Measurements from ENCODE around the gene NGDN.

The NGDN gene

DNA sequence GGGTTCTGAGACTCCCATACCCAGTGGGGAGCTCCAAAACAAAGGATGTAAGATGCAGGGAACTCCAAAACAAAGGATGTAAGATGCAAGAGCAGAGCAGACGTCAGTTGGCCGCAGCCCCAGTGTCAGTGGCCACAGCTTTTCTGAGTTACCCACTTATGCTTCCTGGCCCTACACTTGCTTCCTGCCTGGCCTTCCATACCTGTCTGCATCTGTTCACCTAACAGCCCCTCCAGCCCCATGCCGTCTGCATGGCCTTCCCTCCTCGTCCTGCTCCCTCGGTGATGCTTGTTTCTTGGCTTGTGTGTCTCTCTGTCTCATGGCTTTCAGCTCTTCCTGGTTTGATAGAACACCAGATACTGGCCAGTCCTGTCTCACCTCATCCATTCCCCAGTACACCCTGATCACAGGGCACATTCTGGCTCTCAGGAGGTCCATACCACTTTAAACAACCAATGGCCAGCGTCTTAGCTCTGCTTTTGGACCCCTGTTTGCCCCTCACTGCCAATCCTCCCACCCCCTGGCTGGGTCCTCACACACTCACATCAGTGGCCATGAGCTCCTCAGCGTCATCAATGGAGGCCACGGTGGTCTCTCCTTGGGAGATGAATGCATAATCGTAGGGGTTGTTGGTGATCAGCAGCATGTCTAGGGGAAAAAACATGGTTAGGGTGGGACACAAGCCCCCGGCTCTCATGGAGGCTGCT is 39.3 kb upstream of the NGDN start:
- DNase-seq = no peak
- no peak overlapping the region for H3K27ac ChIP-seq (ENCODE audit: insufficient read depth in 1 of 2, low read depth in 1 of 2, low read length in 2 of 2, poor library complexity in 1 of 2, severe bottlenecking in 2 of 2)
- H3K4me1 ChIP-seq (ENCODE audit: control extremely low read depth in 1 of 4, control insufficient read depth in 4 of 4, insufficient read depth in 4 of 4, low read length in 3 of 4) = no peaks in the 10 kb centered on the region
- WGBS (ENCODE audit: insufficient coverage) = 91% methylated on average over 10 of the region's 10 CpGs
- H3K9me3 ChIP-seq (ENCODE audit: control extremely low read depth in 1 of 5, control insufficient read depth in 4 of 5, insufficient read depth in 2 of 5, low read depth in 1 of 5, low read length in 4 of 5) = no peaks in the 10 kb centered on the region
- H3K4me3 ChIP-seq (ENCODE audit: control insufficient read depth in 1 of 7, extremely low read depth in 1 of 7, insufficient read depth in 4 of 7, low read depth in 2 of 7, low read length in 6 of 7) = no peak overlapping the region
- POLR2A ChIA-PET = no interaction called here
- no peaks in the 10 kb centered on the region for H3K36me3 ChIP-seq (ENCODE audit: control insufficient read depth in 4 of 4, insufficient read depth in 4 of 4, low read length in 3 of 4)
- CTCF ChIA-PET = no interaction called here
- peaks cover 0 to 5% (median 0%) of the 10 kb centered on the region in 5 experiments for H3K27me3 ChIP-seq (replicated peaks in 2 of 5; ENCODE audit: control insufficient read depth in 4 of 5, insufficient read depth in 5 of 5, low read length in 4 of 5)

DNA sequence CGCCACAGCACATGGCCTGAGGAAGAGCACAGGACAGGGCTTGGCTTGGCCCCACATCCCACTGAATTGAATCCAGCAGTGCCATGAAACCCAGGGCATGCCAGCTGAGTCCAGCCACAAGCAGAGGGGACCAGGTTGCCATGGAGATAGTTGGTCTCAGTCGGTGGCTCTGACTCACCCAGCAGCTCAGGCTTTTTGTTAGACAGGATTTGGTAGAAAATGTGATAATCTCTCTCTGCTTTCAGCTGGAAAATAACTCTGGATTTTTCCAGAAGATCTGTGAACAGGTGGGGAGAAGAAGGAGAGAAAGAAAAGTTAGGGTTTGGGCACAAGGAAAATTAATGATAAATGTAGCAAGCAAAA is 38.8 kb upstream of the NGDN start:
- peak in 2 of 3 donors; percentile 44 for DNase-seq
- no peak overlapping the region for H3K4me3 ChIP-seq (ENCODE audit: control insufficient read depth in 1 of 7, extremely low read depth in 1 of 7, insufficient read depth in 4 of 7, low read depth in 2 of 7, low read length in 6 of 7)
- H3K27ac ChIP-seq (ENCODE audit: insufficient read depth in 1 of 2, low read depth in 1 of 2, low read length in 2 of 2, poor library complexity in 1 of 2, severe bottlenecking in 2 of 2) = no peak overlapping the region
- POLR2A ChIA-PET = no interaction called here
- 63% methylated on average over 2 of the region's 2 CpGs for WGBS (ENCODE audit: insufficient coverage)
- no peaks in the 10 kb centered on the region for H3K36me3 ChIP-seq (ENCODE audit: control insufficient read depth in 4 of 4, insufficient read depth in 4 of 4, low read length in 3 of 4)
- H3K4me1 ChIP-seq (ENCODE audit: control extremely low read depth in 1 of 4, control insufficient read depth in 4 of 4, insufficient read depth in 4 of 4, low read length in 3 of 4) = no peaks in the 10 kb centered on the region
- no peaks in the 10 kb centered on the region for H3K9me3 ChIP-seq (ENCODE audit: control extremely low read depth in 1 of 5, control insufficient read depth in 4 of 5, insufficient read depth in 2 of 5, low read depth in 1 of 5, low read length in 4 of 5)
- peaks cover 0 to 5% (median 0%) of the 10 kb centered on the region in 5 experiments for H3K27me3 ChIP-seq (replicated peaks in 2 of 5; ENCODE audit: control insufficient read depth in 4 of 5, insufficient read depth in 5 of 5, low read length in 4 of 5)
- CTCF ChIA-PET = no interaction called here

DNA sequence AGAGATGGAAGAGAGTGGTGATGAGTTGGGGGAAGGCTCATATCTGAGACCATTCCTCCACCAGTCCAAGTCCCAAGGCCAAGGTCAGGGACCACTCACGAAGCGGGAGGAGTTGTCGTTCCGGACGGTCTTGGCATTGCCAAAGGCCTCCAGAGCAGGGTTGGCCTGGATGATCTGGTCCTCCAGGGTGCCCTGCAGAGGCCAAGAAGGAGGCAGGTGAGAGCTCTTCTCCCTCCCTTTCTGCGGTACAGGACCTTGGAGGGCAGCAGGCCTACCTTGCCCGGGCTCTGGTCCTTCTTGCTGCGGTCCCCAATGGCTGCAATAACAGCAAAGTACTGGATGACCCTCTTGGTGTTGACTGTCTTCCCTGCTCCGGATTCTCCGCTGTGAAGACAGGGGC is 38.0 kb upstream of the NGDN start:
- Histone ChIP-seq H3K4me3 (ENCODE audit: control insufficient read depth in 1 of 7, extremely low read depth in 1 of 7, insufficient read depth in 4 of 7, low read depth in 2 of 7, low read length in 6 of 7) (no peak overlapping the region), H3K4me1 (ENCODE audit: control extremely low read depth in 1 of 4, control insufficient read depth in 4 of 4, insufficient read depth in 4 of 4, low read length in 3 of 4) (no peaks in the 10 kb centered on the region), H3K36me3 (ENCODE audit: control insufficient read depth in 4 of 4, insufficient read depth in 4 of 4, low read length in 3 of 4) (no peaks in the 10 kb centered on the region), H3K9me3 (ENCODE audit: control extremely low read depth in 1 of 5, control insufficient read depth in 4 of 5, insufficient read depth in 2 of 5, low read depth in 1 of 5, low read length in 4 of 5) (no peaks in the 10 kb centered on the region), H3K27ac (ENCODE audit: insufficient read depth in 1 of 2, low read depth in 1 of 2, low read length in 2 of 2, poor library complexity in 1 of 2, severe bottlenecking in 2 of 2) (no peak overlapping the region), H3K27me3 (replicated peaks in 2 of 5; ENCODE audit: control insufficient read depth in 4 of 5, insufficient read depth in 5 of 5, low read length in 4 of 5) (peaks cover 0 to 5% (median 0%) of the 10 kb centered on the region in 5 experiments)
- WGBS (ENCODE audit: insufficient coverage) = 94% methylated on average over 9 of the region's 10 CpGs
- DNase-seq = no peak
- POLR2A ChIA-PET = no interaction called here
- CTCF ChIA-PET = no interaction called here

DNA sequence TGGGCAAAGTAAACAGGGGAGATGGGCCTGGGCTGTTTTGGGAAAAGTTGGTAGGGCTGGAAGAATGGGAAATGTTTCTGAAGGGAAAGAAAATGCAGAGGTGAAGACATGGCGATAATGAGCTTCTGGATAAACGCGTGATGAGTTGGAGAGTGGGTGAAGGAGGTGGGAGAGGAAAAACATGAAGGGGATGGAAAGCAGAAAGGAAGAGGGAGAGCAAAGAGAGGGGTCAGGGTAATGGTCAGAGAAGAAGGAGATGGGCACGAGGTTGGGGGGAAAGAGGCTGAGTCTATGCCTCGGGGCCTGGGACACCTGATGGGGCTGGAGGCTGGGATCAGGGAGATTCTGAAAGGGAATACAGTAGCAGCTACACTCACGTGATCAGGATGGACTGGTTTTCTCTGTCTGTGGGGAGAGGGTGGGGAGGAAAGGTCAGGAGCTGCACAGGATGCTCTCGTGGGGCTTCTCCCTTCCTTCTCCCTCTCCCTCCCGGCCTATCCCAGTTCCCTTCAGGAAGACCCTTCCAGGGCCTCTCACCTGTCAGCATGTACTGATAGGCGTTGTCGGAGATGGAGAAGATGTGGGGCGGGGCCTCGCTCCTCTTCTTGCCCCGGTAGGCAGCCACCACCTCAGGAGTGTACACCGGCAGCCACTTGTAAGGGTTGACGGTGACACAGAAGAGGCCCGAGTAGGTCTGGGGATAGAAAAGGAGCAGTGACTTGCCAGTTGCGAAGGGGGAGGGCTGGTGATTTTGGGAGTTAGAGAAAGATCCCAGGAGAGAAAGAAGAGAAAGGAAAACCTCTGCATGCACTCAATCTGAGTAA is 37.2 kb upstream of the NGDN start:
- Histone ChIP-seq H3K27ac (ENCODE audit: insufficient read depth in 1 of 2, low read depth in 1 of 2, low read length in 2 of 2, poor library complexity in 1 of 2, severe bottlenecking in 2 of 2) (no peak overlapping the region), H3K4me1 (ENCODE audit: control extremely low read depth in 1 of 4, control insufficient read depth in 4 of 4, insufficient read depth in 4 of 4, low read length in 3 of 4) (no peaks in the 10 kb centered on the region), H3K36me3 (ENCODE audit: control insufficient read depth in 4 of 4, insufficient read depth in 4 of 4, low read length in 3 of 4) (no peaks in the 10 kb centered on the region), H3K4me3 (ENCODE audit: control insufficient read depth in 1 of 7, extremely low read depth in 1 of 7, insufficient read depth in 4 of 7, low read depth in 2 of 7, low read length in 6 of 7) (no peak overlapping the region), H3K27me3 (replicated peaks in 2 of 5; ENCODE audit: control insufficient read depth in 4 of 5, insufficient read depth in 5 of 5, low read length in 4 of 5) (peaks cover 0 to 5% (median 0%) of the 10 kb centered on the region in 5 experiments), H3K9me3 (ENCODE audit: control extremely low read depth in 1 of 5, control insufficient read depth in 4 of 5, insufficient read depth in 2 of 5, low read depth in 1 of 5, low read length in 4 of 5) (no peaks in the 10 kb centered on the region)
- DNase-seq = no peak
- POLR2A ChIA-PET = no interaction called here
- CTCF ChIA-PET = no interaction called here
- WGBS (ENCODE audit: insufficient coverage) = 97% methylated on average over 7 of the region's 17 CpGs

DNA sequence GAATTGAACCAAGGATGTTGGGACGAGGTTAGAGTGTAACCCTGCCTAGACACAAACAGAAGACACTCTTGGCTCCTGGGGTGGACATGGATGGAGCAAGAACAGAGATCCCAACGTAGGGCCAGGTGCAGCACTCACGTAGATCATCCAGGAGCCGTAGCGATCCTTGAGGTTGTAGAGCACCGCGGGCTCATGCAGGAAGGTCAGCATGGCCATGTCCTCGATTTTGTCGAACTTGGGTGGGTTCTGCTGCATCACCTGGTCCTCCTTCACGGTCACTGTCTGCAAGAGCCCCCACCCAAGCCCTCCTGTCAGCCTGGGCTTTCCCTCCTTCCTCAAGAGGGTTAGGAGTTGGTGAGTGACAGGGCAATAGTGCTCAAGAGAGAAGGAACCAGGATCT is 36.6 kb upstream of the NGDN start:
- H3K27me3 ChIP-seq (replicated peaks in 2 of 5; ENCODE audit: control insufficient read depth in 4 of 5, insufficient read depth in 5 of 5, low read length in 4 of 5) = peaks cover 0 to 5% (median 0%) of the 10 kb centered on the region in 5 experiments
- 92% methylated on average over 9 of the region's 10 CpGs for WGBS (ENCODE audit: insufficient coverage)
- H3K4me3 ChIP-seq (ENCODE audit: control insufficient read depth in 1 of 7, extremely low read depth in 1 of 7, insufficient read depth in 4 of 7, low read depth in 2 of 7, low read length in 6 of 7) = no peak overlapping the region
- no peaks in the 10 kb centered on the region for H3K4me1 ChIP-seq (ENCODE audit: control extremely low read depth in 1 of 4, control insufficient read depth in 4 of 4, insufficient read depth in 4 of 4, low read length in 3 of 4)
- DNase-seq = no peak
- ChIA-PET POLR2A (no interaction called here), CTCF (no interaction called here)
- H3K9me3 ChIP-seq (ENCODE audit: control extremely low read depth in 1 of 5, control insufficient read depth in 4 of 5, insufficient read depth in 2 of 5, low read depth in 1 of 5, low read length in 4 of 5) = no peaks in the 10 kb centered on the region
- H3K36me3 ChIP-seq (ENCODE audit: control insufficient read depth in 4 of 4, insufficient read depth in 4 of 4, low read length in 3 of 4) = no peaks in the 10 kb centered on the region
- no peak overlapping the region for H3K27ac ChIP-seq (ENCODE audit: insufficient read depth in 1 of 2, low read depth in 1 of 2, low read length in 2 of 2, poor library complexity in 1 of 2, severe bottlenecking in 2 of 2)

DNA sequence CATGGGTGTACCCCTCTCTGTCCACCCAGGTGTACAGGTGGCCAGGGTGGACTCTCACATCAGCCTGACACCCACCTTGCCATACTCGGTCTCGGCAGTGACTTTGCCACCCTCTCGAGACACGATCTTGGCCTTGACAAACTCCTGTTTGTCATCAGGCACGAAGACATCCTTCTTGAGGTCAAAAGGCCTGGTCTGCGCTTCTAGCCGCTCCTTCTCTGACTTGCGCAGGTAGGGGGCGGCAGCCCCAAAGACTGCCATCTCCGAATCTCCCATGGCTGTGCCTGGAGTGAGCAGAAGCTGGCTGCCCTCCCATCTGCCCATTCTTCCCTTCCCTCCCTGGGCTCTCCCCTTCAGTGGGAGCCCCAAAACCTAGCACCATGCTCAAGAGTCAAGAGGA is 36.0 kb upstream of the NGDN start:
- Histone ChIP-seq H3K27me3 (replicated peaks in 2 of 5; ENCODE audit: control insufficient read depth in 4 of 5, insufficient read depth in 5 of 5, low read length in 4 of 5) (peaks cover 0 to 5% (median 0%) of the 10 kb centered on the region in 5 experiments), H3K9me3 (ENCODE audit: control extremely low read depth in 1 of 5, control insufficient read depth in 4 of 5, insufficient read depth in 2 of 5, low read depth in 1 of 5, low read length in 4 of 5) (no peaks in the 10 kb centered on the region), H3K4me1 (ENCODE audit: control extremely low read depth in 1 of 4, control insufficient read depth in 4 of 4, insufficient read depth in 4 of 4, low read length in 3 of 4) (peaks cover 0 to 3% (median 1%) of the 10 kb centered on the region in 4 experiments), H3K27ac (ENCODE audit: insufficient read depth in 1 of 2, low read depth in 1 of 2, low read length in 2 of 2, poor library complexity in 1 of 2, severe bottlenecking in 2 of 2) (no peak overlapping the region), H3K36me3 (ENCODE audit: control insufficient read depth in 4 of 4, insufficient read depth in 4 of 4, low read length in 3 of 4) (no peaks in the 10 kb centered on the region), H3K4me3 (ENCODE audit: control insufficient read depth in 1 of 7, extremely low read depth in 1 of 7, insufficient read depth in 4 of 7, low read depth in 2 of 7, low read length in 6 of 7) (no peak overlapping the region)
- DNase-seq = no peak
- ChIA-PET CTCF (interaction anchor here (1.3 kb wide), 1 partner anchor 10 kb away, joined by 3 read pairs; no protein-coding TSS in a partner anchor), POLR2A (no interaction called here)
- 90% methylated on average over 10 of the region's 10 CpGs for WGBS (ENCODE audit: insufficient coverage)

Measured in common myeloid progenitor, CD34-positive (primary cell).